HCT116 (cell line): Measurements from ENCODE around the gene SLC8A2. TPM values are rescaled to one million over a fixed set of nuclear protein-coding genes. Genes with fewer than 3 reads are reported as not detected.

Experiments
- ATAC-seq: fragments of 200-7000 bp; cut with Tn5 transposase; 2 replicates; pipeline ENCODE4 v1.9.1; 2020; ENCODE audit warnings: mild to moderate bottlenecking, moderate library complexity
- BruUV-seq: library from RNA; stranded (reverse); fragments of 400-500 nt; replicated peaks from 2 replicates; lab custom pipeline; 2021; lab: Mats Ljungman, UMichigan
- CTCF ChIA-PET: fragments of 300-600 bp; sonication (Branson Sonifier 250); formaldehyde crosslinking; loops from one replicate; lab custom pipeline; 2021; ENCODE audit warnings: antibody characterized with exemption; lab: Charles Lee
- POLR2A ChIA-PET: fragments of 300-600, 350-600 bp; sonication (Branson Sonifier 250); formaldehyde crosslinking; loops from one replicate; lab custom pipeline; 2021; ENCODE audit warnings: antibody characterized with exemption; lab: Charles Lee
- RAD21 ChIA-PET, 2 experiments: fragments of 300-600 bp; sonication (Branson Sonifier 250); formaldehyde crosslinking; loops; one replicate each; lab custom pipeline; 2023; ENCODE audit warnings: low total read pairs in 2 of 2; ENCODE audit not compliant: uncharacterized antibody in 2 of 2, unreplicated experiment in 2 of 2, low non-redundant PET in 1 of 2; lab: Charles Lee
- DNase-seq: peaks from one replicate; pipeline ENCODE4 v3.0.0-alpha.2; 2010; ENCODE audit warnings: low read depth, low spot score
- H2AFZ ChIP-seq: fragments of 200-600 bp; shearing (Covaris generic), sonication (generic); 2 replicates; pipeline ENCODE4 v1.6.1; 2017; ENCODE audit warnings: low read depth, mixed run types, mixed read lengths, antibody characterized with exemption, low read length; ENCODE audit not compliant: poor library complexity, severe bottlenecking
- H3K27ac ChIP-seq: 2 replicates; pipeline ENCODE4 v1.5.1; 2012; ENCODE audit warnings: low read depth, low read length
- H3K27me3 ChIP-seq: fragments of 200-600 bp; sonication (generic); 2 replicates; pipeline ENCODE4 v1.6.1; 2016; ENCODE audit warnings: mixed run types, low read length, mixed read lengths; ENCODE audit not compliant: insufficient read depth
- H3K36me3 ChIP-seq, 2 experiments: fragments of 200-500 bp in 1 of 2; fragments of 200-600 bp in 1 of 2; sonication (Bioruptor generic) in 1 of 2; sonication (generic) in 1 of 2; 2 replicates each; pipeline versions ENCODE4 v1.5.1 to v1.6.1; 2014 to 2016; ENCODE audit warnings: low read length in 2 of 2, inconsistent platforms in 1 of 2, mixed read lengths in 1 of 2, mixed run types in 1 of 2; ENCODE audit not compliant: insufficient read depth in 2 of 2, control insufficient read depth in 1 of 2
- H3K4me1 ChIP-seq, 2 experiments: fragments of 200-600 bp in 1 of 2; sonication (generic) in 1 of 2; 2 replicates each; pipeline versions ENCODE4 v1.5.1 to v1.6.1; 2012 to 2017; ENCODE audit warnings: low read length in 2 of 2, inconsistent platforms in 1 of 2, mild to moderate bottlenecking in 1 of 2, mixed read lengths in 1 of 2, mixed run types in 1 of 2, moderate library complexity in 1 of 2; ENCODE audit not compliant: insufficient read depth in 2 of 2, control insufficient read depth in 1 of 2
- H3K4me2 ChIP-seq: fragments of 200-600 bp; sonication (generic); 2 replicates; pipeline ENCODE4 v1.6.1; 2017; ENCODE audit warnings: mixed run types, low read length, mixed read lengths
- H3K4me3 ChIP-seq, 2 experiments: fragments of 200-600 bp in 1 of 2; sonication (generic) in 1 of 2; replicated peaks in 1 of 2; 2 replicates each; pipeline ENCODE4 v1.5.1; 2011 to 2016; ENCODE audit warnings: low read length in 2 of 2, control low read depth in 1 of 2, low read depth in 1 of 2, mild to moderate bottlenecking in 1 of 2, mixed read lengths in 1 of 2, mixed run types in 1 of 2
- H3K79me2 ChIP-seq: fragments of 200-600 bp; sonication (generic); 2 replicates; pipeline ENCODE4 v1.6.1; 2017; ENCODE audit warnings: mild to moderate bottlenecking, mixed run types, low read length, moderate library complexity, mixed read lengths; ENCODE audit not compliant: insufficient read depth
- H3K9ac ChIP-seq: fragments of 200-600 bp; sonication (generic); 2 replicates; pipeline ENCODE4 v1.6.1; 2016; ENCODE audit warnings: low read length, mixed read lengths
- H3K9me2 ChIP-seq: fragments of 200-600 bp; sonication (generic), shearing (Covaris generic); 2 replicates; pipeline ENCODE4 v1.6.1; 2017; ENCODE audit warnings: mixed run types, mild to moderate bottlenecking, moderate library complexity; ENCODE audit not compliant: insufficient read depth
- H3K9me3 ChIP-seq, 2 experiments: fragments of 200-500 bp in 1 of 2; fragments of 200-600 bp in 1 of 2; sonication (Bioruptor generic) in 1 of 2; sonication (generic) in 1 of 2; 2 replicates each; pipeline ENCODE4 v1.6.1; 2014 to 2017; ENCODE audit warnings: low read length in 2 of 2, mixed read lengths in 2 of 2, inconsistent platforms in 1 of 2, low read depth in 1 of 2, mild to moderate bottlenecking in 1 of 2, mixed run types in 1 of 2, moderate library complexity in 1 of 2; ENCODE audit not compliant: control insufficient read depth in 1 of 2, insufficient read depth in 1 of 2
- H4K20me1 ChIP-seq: fragments of 200-600 bp; sonication (generic), shearing (Covaris generic); 2 replicates; pipeline ENCODE4 v1.6.1; 2017; ENCODE audit warnings: mixed run types, mild to moderate bottlenecking, moderate library complexity; ENCODE audit not compliant: insufficient read depth
- CBX3 ChIP-seq: IDR thresholded peaks from 2 replicates; pipeline ENCODE4 v1.6.1; 2012; ENCODE audit warnings: low read depth
- CEBPB ChIP-seq: IDR thresholded peaks from 2 replicates; pipeline ENCODE4 v1.6.1; 2012; ENCODE audit warnings: low read depth
- EGR1 ChIP-seq: IDR thresholded peaks from 2 replicates; pipeline ENCODE4 v1.6.1; 2012; ENCODE audit warnings: low read depth
- ELF1 ChIP-seq: IDR thresholded peaks from 2 replicates; pipeline ENCODE4 v1.6.1; 2012; ENCODE audit warnings: low read depth, borderline replicate concordance
- EZH2 ChIP-seq: fragments of 200-600 bp; sonication (generic); IDR thresholded peaks from 2 replicates; pipeline ENCODE4 v1.6.1; 2017; ENCODE audit warnings: antibody characterized with exemption, mixed run types
- FOSL1 ChIP-seq: IDR thresholded peaks from 2 replicates; pipeline ENCODE4 v1.6.1; 2012; ENCODE audit warnings: low read depth
- JUND ChIP-seq: IDR thresholded peaks from 2 replicates; pipeline ENCODE4 v1.6.1; 2012
- POLR2AphosphoS5 ChIP-seq: IDR thresholded peaks from 2 replicates; pipeline ENCODE4 v1.6.1; 2011; ENCODE audit warnings: mild to moderate bottlenecking, low read depth, low read length, moderate library complexity
- RAD21 ChIP-seq: IDR thresholded peaks from 2 replicates; pipeline ENCODE4 v1.6.1; 2012; ENCODE audit warnings: low read depth, mild to moderate bottlenecking
- YY1 ChIP-seq: IDR thresholded peaks from 2 replicates; pipeline ENCODE4 v1.6.1; 2011; ENCODE audit warnings: low read length, low read depth, moderate library complexity, mild to moderate bottlenecking; ENCODE audit not compliant: insufficient replicate concordance; ENCODE audit errors: extremely low read depth
- ZFX ChIP-seq: fragments of 450-650 bp; IDR thresholded peaks from 2 replicates; pipeline ENCODE4 v1.6.1; 2017
- ZNF274 ChIP-seq: fragments of 200-500 bp; sonication (Bioruptor generic); IDR thresholded peaks from 2 replicates; pipeline ENCODE4 v1.6.1; 2014; ENCODE audit warnings: mild to moderate bottlenecking, low read depth, low read length, inconsistent platforms
- intact Hi-C: fragments of 100-400 bp; cut with micrococcal nuclease; formaldehyde crosslinking; loops from 2 replicates; pipeline ENCODE4 v1.10.0; 2022
- total RNA-seq: library from RNA; stranded (reverse); gene quantifications from one replicate; pipeline ENCODE4 v1.2.1, GENCODE V29; 2021; ENCODE audit not compliant: unreplicated experiment
- TF ChIP-seq, protein P1 (sequence below): IDR thresholded peaks from 2 replicates; pipeline ENCODE4 v1.6.1; 2011; ENCODE audit warnings: mild to moderate bottlenecking, low read length, moderate library complexity; ENCODE audit not compliant: insufficient replicate concordance; ENCODE audit errors: extremely low read depth
- TF ChIP-seq, protein P2 (sequence below): IDR thresholded peaks from 2 replicates; pipeline ENCODE4 v1.6.1; 2012
- TF ChIP-seq, protein P3 (sequence below): IDR thresholded peaks from 2 replicates; pipeline ENCODE4 v1.6.1; 2012
- TF ChIP-seq, protein P4 (sequence below), 3 experiments: fragments of 200-600 bp in 1 of 3; sonication (generic) in 1 of 3; IDR thresholded peaks in 2 of 3; conservative IDR thresholded peaks in 1 of 3; 2 replicates each; pipeline ENCODE4 v1.5.1; 2012 to 2017; ENCODE audit warnings: low read depth in 2 of 3, low read length in 2 of 3, antibody characterized with exemption in 1 of 3, borderline replicate concordance in 1 of 3, control low read depth in 1 of 3, mild to moderate bottlenecking in 1 of 3, mixed read lengths in 1 of 3, mixed run types in 1 of 3, moderate library complexity in 1 of 3; ENCODE audit not compliant: insufficient read depth in 1 of 3
- TF ChIP-seq, protein P5 (sequence below): IDR thresholded peaks from 2 replicates; pipeline ENCODE4 v1.6.1; 2012; ENCODE audit warnings: low read depth

The SLC8A2 gene
- total RNA-seq, 1 experiment from 2014 or later, result 0.98 TPM

DNA sequence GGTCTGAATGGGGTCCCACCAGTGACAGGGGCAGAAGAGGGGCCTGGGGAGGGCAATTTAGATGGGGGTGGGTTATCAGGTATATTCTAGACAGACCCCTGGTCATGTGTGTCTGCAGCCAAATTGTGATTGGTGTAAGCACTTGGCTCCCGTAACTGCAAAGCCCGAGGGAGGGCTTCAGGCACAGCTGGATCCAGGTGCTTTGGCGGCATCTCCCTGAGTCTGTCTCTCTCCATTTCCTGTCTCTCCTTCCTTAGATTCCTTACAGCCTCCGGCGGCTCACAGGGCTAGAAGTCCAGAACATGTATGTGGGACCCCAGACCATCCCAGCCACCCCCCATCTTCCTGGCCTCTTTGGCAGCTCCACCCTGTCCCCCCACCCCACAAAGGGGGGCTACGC lies 91.1 kb downstream of the SLC8A2 start:
- Histone ChIP-seq H3K9me2 (no peaks in the 10 kb centered on the region), H3K9me3 (no peaks in the 10 kb centered on the region), H3K27ac (no peak overlapping the region), H3K36me3 (peaks cover 15 to 32% of the 10 kb centered on the region in 2 experiments; a peak in 3 of 4 replicates), H3K4me3 (no peak overlapping the region), H4K20me1 (no peaks in the 10 kb centered on the region), H3K4me1 (0 out of 4 replicates have a peak, but pooled peaks cover 0 to 4% of the 10 kb centered on the region in 2 experiments), H3K9ac (no peak overlapping the region), H3K4me2 (no peak overlapping the region), H3K27me3 (no peaks in the 10 kb centered on the region), H3K79me2 (no peaks in the 10 kb centered on the region), H2AFZ (no peak overlapping the region)
- POLR2A ChIA-PET, result no interaction called here
- intact Hi-C loops, result no loop called here
- CTCF ChIA-PET, result no interaction called here
- ATAC-seq (no peak), DNase-seq (no peak)
- RAD21 ChIA-PET, result no interaction called here
- BruUV-seq, result no TSS peak
- TF ChIP-seq ELF1 (no peak), CBX3 (no peak), ZNF274 (no peak), RAD21 (no peak), ZFX (no peak), CEBPB (no peak), FOSL1 (no peak), JUND (no peak), EZH2 (no peak), YY1 (no peak), POLR2AphosphoS5 (no peak), EGR1 (no peak)
- TF ChIP-seq, protein P1, sequence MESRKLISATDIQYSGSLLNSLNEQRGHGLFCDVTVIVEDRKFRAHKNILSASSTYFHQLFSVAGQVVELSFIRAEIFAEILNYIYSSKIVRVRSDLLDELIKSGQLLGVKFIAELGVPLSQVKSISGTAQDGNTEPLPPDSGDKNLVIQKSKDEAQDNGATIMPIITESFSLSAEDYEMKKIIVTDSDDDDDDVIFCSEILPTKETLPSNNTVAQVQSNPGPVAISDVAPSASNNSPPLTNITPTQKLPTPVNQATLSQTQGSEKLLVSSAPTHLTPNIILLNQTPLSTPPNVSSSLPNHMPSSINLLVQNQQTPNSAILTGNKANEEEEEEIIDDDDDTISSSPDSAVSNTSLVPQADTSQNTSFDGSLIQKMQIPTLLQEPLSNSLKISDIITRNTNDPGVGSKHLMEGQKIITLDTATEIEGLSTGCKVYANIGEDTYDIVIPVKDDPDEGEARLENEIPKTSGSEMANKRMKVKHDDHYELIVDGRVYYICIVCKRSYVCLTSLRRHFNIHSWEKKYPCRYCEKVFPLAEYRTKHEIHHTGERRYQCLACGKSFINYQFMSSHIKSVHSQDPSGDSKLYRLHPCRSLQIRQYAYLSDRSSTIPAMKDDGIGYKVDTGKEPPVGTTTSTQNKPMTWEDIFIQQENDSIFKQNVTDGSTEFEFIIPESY, result no peak
- TF ChIP-seq, protein P2, sequence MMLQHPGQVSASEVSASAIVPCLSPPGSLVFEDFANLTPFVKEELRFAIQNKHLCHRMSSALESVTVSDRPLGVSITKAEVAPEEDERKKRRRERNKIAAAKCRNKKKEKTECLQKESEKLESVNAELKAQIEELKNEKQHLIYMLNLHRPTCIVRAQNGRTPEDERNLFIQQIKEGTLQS, result no peak
- TF ChIP-seq, protein P3, sequence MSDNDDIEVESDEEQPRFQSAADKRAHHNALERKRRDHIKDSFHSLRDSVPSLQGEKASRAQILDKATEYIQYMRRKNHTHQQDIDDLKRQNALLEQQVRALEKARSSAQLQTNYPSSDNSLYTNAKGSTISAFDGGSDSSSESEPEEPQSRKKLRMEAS, result no peak
- TF ChIP-seq, protein P4, sequence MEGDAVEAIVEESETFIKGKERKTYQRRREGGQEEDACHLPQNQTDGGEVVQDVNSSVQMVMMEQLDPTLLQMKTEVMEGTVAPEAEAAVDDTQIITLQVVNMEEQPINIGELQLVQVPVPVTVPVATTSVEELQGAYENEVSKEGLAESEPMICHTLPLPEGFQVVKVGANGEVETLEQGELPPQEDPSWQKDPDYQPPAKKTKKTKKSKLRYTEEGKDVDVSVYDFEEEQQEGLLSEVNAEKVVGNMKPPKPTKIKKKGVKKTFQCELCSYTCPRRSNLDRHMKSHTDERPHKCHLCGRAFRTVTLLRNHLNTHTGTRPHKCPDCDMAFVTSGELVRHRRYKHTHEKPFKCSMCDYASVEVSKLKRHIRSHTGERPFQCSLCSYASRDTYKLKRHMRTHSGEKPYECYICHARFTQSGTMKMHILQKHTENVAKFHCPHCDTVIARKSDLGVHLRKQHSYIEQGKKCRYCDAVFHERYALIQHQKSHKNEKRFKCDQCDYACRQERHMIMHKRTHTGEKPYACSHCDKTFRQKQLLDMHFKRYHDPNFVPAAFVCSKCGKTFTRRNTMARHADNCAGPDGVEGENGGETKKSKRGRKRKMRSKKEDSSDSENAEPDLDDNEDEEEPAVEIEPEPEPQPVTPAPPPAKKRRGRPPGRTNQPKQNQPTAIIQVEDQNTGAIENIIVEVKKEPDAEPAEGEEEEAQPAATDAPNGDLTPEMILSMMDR (IDR thresholded peaks at IDR 0.05 in 2 of 3, conservative IDR thresholded peaks at IDR 0.05 in 1 of 3; ENCODE audit: borderline replicate concordance in 1 of 3, insufficient read depth in 1 of 3, low read depth in 2 of 3, low read length in 2 of 3), result no peak
- TF ChIP-seq, protein P5, sequence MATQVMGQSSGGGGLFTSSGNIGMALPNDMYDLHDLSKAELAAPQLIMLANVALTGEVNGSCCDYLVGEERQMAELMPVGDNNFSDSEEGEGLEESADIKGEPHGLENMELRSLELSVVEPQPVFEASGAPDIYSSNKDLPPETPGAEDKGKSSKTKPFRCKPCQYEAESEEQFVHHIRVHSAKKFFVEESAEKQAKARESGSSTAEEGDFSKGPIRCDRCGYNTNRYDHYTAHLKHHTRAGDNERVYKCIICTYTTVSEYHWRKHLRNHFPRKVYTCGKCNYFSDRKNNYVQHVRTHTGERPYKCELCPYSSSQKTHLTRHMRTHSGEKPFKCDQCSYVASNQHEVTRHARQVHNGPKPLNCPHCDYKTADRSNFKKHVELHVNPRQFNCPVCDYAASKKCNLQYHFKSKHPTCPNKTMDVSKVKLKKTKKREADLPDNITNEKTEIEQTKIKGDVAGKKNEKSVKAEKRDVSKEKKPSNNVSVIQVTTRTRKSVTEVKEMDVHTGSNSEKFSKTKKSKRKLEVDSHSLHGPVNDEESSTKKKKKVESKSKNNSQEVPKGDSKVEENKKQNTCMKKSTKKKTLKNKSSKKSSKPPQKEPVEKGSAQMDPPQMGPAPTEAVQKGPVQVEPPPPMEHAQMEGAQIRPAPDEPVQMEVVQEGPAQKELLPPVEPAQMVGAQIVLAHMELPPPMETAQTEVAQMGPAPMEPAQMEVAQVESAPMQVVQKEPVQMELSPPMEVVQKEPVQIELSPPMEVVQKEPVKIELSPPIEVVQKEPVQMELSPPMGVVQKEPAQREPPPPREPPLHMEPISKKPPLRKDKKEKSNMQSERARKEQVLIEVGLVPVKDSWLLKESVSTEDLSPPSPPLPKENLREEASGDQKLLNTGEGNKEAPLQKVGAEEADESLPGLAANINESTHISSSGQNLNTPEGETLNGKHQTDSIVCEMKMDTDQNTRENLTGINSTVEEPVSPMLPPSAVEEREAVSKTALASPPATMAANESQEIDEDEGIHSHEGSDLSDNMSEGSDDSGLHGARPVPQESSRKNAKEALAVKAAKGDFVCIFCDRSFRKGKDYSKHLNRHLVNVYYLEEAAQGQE, result no peak
